ENCODE data around the gene KCNAB1. TPM values are rescaled to one million over a fixed set of nuclear protein-coding genes. Genes with fewer than 3 reads are reported as not detected.

KCNAB1 gene
- total and polyA plus RNA-seq, 2 experiments from 2014 or later: 0.80 to 1.4 TPM

DNA sequence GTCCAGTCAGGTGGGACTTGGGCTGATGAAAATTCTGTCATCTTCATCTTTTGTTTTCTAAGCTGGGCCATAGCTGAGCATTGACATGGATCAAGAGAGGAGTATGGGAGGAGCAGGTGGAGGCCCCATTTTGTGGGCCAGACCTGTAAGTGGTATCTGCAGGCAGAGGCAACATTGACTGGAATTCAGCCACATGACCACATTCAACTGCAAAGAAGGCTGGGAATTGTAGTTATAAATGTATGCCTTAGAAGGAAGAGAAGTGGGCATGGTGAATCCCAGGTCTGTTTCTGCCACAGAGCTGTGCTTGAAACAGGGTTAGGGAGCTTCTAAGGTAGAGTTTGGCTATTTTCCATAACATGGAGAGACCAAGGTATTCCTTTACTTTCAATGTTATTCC is 11.4 kb downstream of the KCNAB1 start:
- H3K27me3 ChIP-seq: no peaks in the 10 kb centered on the region
- no peak for TF ChIP-seq EZH2phosphoT487 (IDR thresholded peaks at IDR 0.05; ENCODE audit: low read depth, severe bottlenecking, unreplicated experiment)
- TF ChIP-seq, protein P1, sequence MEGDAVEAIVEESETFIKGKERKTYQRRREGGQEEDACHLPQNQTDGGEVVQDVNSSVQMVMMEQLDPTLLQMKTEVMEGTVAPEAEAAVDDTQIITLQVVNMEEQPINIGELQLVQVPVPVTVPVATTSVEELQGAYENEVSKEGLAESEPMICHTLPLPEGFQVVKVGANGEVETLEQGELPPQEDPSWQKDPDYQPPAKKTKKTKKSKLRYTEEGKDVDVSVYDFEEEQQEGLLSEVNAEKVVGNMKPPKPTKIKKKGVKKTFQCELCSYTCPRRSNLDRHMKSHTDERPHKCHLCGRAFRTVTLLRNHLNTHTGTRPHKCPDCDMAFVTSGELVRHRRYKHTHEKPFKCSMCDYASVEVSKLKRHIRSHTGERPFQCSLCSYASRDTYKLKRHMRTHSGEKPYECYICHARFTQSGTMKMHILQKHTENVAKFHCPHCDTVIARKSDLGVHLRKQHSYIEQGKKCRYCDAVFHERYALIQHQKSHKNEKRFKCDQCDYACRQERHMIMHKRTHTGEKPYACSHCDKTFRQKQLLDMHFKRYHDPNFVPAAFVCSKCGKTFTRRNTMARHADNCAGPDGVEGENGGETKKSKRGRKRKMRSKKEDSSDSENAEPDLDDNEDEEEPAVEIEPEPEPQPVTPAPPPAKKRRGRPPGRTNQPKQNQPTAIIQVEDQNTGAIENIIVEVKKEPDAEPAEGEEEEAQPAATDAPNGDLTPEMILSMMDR (IDR thresholded peaks at IDR 0.05; ENCODE audit: poor library complexity): no peak
- TF ChIP-seq EZH2 (IDR thresholded peaks at IDR 0.05; ENCODE audit: borderline replicate concordance): no peak
- H3K36me3 ChIP-seq (replicated peaks; ENCODE audit: insufficient read depth, low read depth): no peaks in the 10 kb centered on the region
- H3K4me2 ChIP-seq: no peak overlapping the region
- no peak overlapping the region for H2AFZ ChIP-seq
- no peak overlapping the region for H3K4me3 ChIP-seq
- no peaks in the 10 kb centered on the region for H3K79me2 ChIP-seq
- DNase-seq (ENCODE audit: low spot score): no peak
- H4K20me1 ChIP-seq (ENCODE audit: insufficient read depth, poor library complexity, severe bottlenecking): no peaks in the 10 kb centered on the region
- no peaks in the 10 kb centered on the region for H3K9me3 ChIP-seq (ENCODE audit: low read depth)
- H3K9me2 ChIP-seq (replicated peaks; ENCODE audit: insufficient read depth): no peaks in the 10 kb centered on the region
- no peak overlapping the region for H3K27ac ChIP-seq
- no peaks in the 10 kb centered on the region for H3K4me1 ChIP-seq (ENCODE audit: insufficient read depth)

DNA sequence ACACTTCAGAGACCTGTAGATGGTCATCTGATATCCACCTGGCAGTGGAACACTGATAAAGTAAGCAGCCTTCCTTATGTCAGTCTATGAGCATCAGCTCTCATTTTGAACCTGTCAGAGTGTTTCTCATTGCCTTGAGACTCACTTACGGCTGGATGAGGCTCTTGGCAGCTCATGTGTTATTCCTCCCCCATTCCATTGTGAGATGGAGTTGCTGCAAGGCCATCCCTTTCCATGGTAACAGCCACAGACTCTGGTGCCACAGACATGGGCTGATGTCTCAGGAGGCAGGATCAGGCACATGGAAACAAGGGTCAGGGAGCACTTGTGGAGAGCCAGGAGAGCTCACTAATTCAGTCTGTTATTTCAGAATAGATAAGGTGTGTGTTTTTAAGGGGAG is 11.9 kb downstream of the KCNAB1 start:
- H3K4me2 ChIP-seq: no peak overlapping the region
- WGBS (ENCODE audit: low lambda C conversion rate, missing lambda C conversion rate): 79% methylated on average over 1 of the region's 1 CpG

DNA sequence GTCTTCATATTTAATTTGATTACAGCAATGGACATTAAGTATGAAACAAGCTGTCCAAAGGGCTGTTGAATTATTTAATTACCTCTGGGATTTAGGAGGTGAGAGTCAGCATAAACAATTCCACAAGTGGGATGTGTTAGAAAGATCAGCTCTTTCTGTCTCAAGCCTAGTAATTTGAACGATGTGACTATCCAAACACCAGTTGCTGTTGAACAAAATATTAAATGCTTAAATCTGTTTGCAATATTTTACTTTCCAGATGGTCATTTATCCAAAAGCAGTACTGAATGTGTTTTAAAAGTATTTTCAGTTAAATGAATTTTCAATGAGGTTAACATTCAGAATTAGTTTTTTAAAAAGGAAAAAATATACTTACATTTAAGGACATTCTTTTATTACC is 12.7 kb downstream of the KCNAB1 start:
- Histone ChIP-seq H3K4me1 (ENCODE audit: insufficient read depth) (no peaks in the 10 kb centered on the region), H3K27ac (no peak overlapping the region), H3K4me3 (no peak overlapping the region), H2AFZ (no peak overlapping the region), H3K36me3 (replicated peaks; ENCODE audit: insufficient read depth, low read depth) (no peaks in the 10 kb centered on the region), H3K9me2 (replicated peaks; ENCODE audit: insufficient read depth) (no peaks in the 10 kb centered on the region), H3K27me3 (no peaks in the 10 kb centered on the region), H3K79me2 (no peaks in the 10 kb centered on the region), H3K4me2 (no peak overlapping the region), H4K20me1 (ENCODE audit: insufficient read depth, poor library complexity, severe bottlenecking) (no peaks in the 10 kb centered on the region), H3K9me3 (ENCODE audit: low read depth) (no peaks in the 10 kb centered on the region)
- no peak for DNase-seq (ENCODE audit: low spot score)
- 86% methylated on average over 1 of the region's 1 CpG for WGBS (ENCODE audit: low lambda C conversion rate, missing lambda C conversion rate)
- TF ChIP-seq EZH2phosphoT487 (IDR thresholded peaks at IDR 0.05; ENCODE audit: low read depth, severe bottlenecking, unreplicated experiment): no peak
- no peak for TF ChIP-seq EZH2 (IDR thresholded peaks at IDR 0.05; ENCODE audit: borderline replicate concordance)
- TF ChIP-seq, protein P1 (IDR thresholded peaks at IDR 0.05; ENCODE audit: poor library complexity): no peak

More for the DNA sequence above, 11.9 kb downstream of the KCNAB1 start:
- Histone ChIP-seq H3K27me3 (no peaks in the 10 kb centered on the region), H3K36me3 (replicated peaks; ENCODE audit: insufficient read depth, low read depth) (no peaks in the 10 kb centered on the region), H3K9me2 (replicated peaks; ENCODE audit: insufficient read depth) (no peaks in the 10 kb centered on the region), H3K4me1 (ENCODE audit: insufficient read depth) (no peaks in the 10 kb centered on the region), H2AFZ (no peak overlapping the region), H3K27ac (no peak overlapping the region), H3K79me2 (no peaks in the 10 kb centered on the region), H3K9me3 (ENCODE audit: low read depth) (no peaks in the 10 kb centered on the region), H3K4me3 (no peak overlapping the region), H4K20me1 (ENCODE audit: insufficient read depth, poor library complexity, severe bottlenecking) (no peaks in the 10 kb centered on the region)
- no peak for DNase-seq (ENCODE audit: low spot score)
- TF ChIP-seq, protein P1 (IDR thresholded peaks at IDR 0.05; ENCODE audit: poor library complexity): no peak
- TF ChIP-seq EZH2 (IDR thresholded peaks at IDR 0.05; ENCODE audit: borderline replicate concordance) (no peak), EZH2phosphoT487 (IDR thresholded peaks at IDR 0.05; ENCODE audit: low read depth, severe bottlenecking, unreplicated experiment) (no peak)

Measured in hepatocyte (in vitro differentiated cells).